HG02870 (cell line): ENCODE results near the gene B3GALNT2.

ENCODE experiments used
- ATAC-seq: cut with Tn5 transposase; IDR thresholded peaks from one replicate; pipeline ENCODE4 v1.9.1; 2021; ENCODE audit warnings: mild to moderate bottlenecking, moderate library complexity; ENCODE audit not compliant: unreplicated experiment

The B3GALNT2 gene

DNA sequence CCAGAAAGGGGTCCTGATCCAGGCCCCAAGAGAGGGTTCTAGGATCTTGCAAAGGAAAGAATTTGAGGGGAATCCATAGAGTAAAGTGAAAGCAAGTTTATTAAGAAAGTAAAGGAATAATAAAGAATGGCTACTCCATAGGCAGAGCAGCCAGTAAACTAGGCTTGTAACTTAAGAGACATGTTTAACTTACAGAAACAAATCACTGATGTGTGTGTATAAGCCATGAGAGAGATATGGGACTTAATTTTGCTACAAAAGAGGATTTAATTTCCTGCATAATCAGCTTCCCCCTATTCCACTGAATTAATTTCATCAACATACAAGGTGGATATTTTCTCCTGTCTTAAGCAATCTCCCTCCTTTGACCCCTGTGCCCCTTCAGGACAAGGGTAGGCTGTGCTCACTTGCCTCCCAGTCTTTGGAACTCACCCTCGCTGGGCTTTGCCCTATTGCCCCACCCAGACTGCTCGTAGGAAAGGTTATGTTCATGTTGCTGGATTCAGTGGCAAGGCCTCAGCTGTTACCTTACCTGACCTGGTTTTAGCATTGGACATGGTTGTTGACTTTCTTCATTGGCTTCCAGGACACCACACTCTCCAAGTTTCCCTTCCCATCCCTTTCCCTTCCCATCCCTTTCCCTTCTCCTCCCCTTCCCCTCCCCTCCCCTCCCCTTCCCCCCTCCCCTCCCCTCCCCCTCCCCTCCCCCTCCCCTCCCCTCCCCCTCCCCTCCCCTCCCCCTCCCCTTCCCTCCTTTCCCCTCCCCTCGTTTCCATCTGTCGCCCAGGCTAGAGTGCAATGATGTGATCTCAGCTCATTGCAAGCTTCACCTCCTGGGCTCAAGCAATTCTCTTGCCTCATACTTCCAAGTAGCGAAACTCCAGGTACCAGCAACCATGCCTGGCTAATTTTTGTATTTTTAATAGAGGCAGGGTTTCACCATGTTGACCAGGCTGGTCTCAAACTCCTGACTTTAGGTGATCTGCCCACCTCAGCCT, 92.5 kb downstream of the B3GALNT2 start:
- ATAC-seq, result no peak

GRCh38 chr1:235410467-235410866, 93.8 kb downstream of the B3GALNT2 start:
- no peak for ATAC-seq

GRCh38 chr1:235409042-235409820, 95.0 kb downstream of the B3GALNT2 start:
- ATAC-seq, result no peak

DNA sequence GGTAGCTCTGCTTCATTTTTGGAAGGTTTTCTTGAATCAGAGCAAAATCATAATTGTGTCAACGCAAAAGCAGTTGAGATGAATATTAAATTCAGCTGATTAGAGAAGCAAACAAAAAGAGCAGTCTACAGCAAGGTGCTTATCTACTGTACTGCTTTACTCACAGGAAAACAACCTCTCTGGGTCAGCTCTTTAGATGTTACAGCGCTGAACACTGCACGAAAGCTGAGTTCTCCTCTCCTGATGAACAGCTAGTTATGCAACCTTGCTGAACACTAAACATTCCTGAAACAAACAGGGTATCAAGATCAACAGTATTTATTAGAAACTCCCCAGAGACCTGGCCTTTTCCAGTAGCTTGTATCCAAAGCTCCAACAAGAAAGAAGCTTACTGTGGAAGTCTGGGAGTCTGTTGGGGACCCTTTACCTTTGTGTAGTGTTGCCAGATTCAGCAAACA, 95.7 kb downstream of the B3GALNT2 start:
- ATAC-seq, result no peak

GRCh38 chr1:235407419-235407818, 96.8 kb downstream of the B3GALNT2 start:
- no peak for ATAC-seq

DNA sequence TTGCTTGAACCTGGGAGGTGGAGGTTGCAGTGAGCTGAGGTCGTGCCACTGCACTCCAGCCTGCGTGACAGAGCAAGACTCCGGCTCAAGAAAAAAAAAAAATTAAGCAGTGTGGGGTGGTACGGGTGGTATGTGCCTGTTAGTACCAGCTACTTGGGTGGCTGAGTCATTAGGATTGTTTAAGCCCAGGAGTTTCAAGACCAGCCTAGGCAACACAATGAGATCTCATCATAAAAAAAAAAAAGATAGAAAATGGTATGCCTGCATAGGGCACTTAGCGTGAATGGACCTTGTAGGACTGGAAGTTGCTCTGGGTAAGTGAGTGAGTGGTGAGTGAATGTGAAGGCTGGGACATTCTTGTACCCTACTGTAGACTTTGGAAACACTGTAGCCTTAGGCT, 100.1 kb downstream of the B3GALNT2 start:
- ATAC-seq, result no peak

DNA sequence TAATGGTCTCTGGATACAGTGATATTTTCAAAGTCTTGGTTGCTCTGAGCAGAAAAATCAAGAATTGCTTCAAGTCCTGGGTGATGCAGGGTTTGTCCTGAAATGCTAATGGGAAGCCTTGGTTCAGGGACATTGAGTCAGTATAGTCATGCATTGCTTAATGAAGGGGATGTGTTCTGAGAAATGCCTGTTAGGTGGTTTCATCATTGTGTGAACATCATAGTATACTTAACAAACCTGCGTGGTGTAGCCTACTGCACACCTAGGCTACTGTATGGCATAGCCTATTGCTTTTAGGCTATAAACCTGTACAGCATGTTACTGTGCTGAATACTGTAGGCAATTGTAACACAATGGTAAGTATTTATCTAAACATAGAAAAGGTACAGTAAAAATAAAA, 100.7 kb downstream of the B3GALNT2 start:
- no peak for ATAC-seq

- no peak for ATAC-seq
Observed at GRCh38 chr1:235402457-235403200, 101.6 kb downstream of the B3GALNT2 start.

GRCh38 chr1:235401251-235401650, 103.0 kb downstream of the B3GALNT2 start:
- no peak for ATAC-seq
